ENCODE data around the gene MEGF11.

MEGF11 gene

GRCh38 chr15:65916041-65916663 is 337.4 kb downstream of the MEGF11 start:
- DNase-seq (ENCODE audit: low spot score) = no peak

- no peak for DNase-seq (ENCODE audit: low spot score)
Measured at GRCh38 chr15:65914981-65915925, 338.3 kb downstream of the MEGF11 start.

GRCh38 chr15:65914386-65914785 is 339.2 kb downstream of the MEGF11 start:
- DNase-seq (ENCODE audit: low spot score) = no peak

- DNase-seq (ENCODE audit: low spot score) = no peak
Measured at GRCh38 chr15:65913631-65914199, 339.8 kb downstream of the MEGF11 start.

GRCh38 chr15:65912235-65912634 is 341.3 kb downstream of the MEGF11 start:
- DNase-seq (ENCODE audit: low spot score) = no peak

- DNase-seq (ENCODE audit: low spot score) = no peak
Measured at GRCh38 chr15:65910341-65910740, 343.2 kb downstream of the MEGF11 start.

GRCh38 chr15:65909831-65910230 is 343.7 kb downstream of the MEGF11 start:
- no peak for DNase-seq (ENCODE audit: low spot score)

- DNase-seq (ENCODE audit: low spot score) = no peak
Measured at GRCh38 chr15:65908876-65909275, 344.7 kb downstream of the MEGF11 start.

- no peak for DNase-seq (ENCODE audit: low spot score)
Measured at GRCh38 chr15:65907661-65908060, 345.9 kb downstream of the MEGF11 start.

- DNase-seq (ENCODE audit: low spot score) = no peak
Measured at GRCh38 chr15:65906396-65906795, 347.2 kb downstream of the MEGF11 start.

GRCh38 chr15:65904301-65904700 is 349.2 kb downstream of the MEGF11 start:
- DNase-seq (ENCODE audit: low spot score) = no peak

GRCh38 chr15:65903296-65904073 is 350.1 kb downstream of the MEGF11 start:
- DNase-seq (ENCODE audit: low spot score) = no peak

- DNase-seq (ENCODE audit: low spot score) = no peak
Measured at GRCh38 chr15:65902373-65902772, 351.2 kb downstream of the MEGF11 start.

GRCh38 chr15:65901836-65902235 is 351.7 kb downstream of the MEGF11 start:
- no peak for DNase-seq (ENCODE audit: low spot score)

- no peak for DNase-seq (ENCODE audit: low spot score)
Measured at GRCh38 chr15:65901336-65901735, 352.2 kb downstream of the MEGF11 start.

- DNase-seq (ENCODE audit: low spot score) = no peak
Measured at GRCh38 chr15:65900488-65900887, 353.1 kb downstream of the MEGF11 start.

- no peak for DNase-seq (ENCODE audit: low spot score)
Measured at GRCh38 chr15:65896236-65896635, 357.3 kb downstream of the MEGF11 start.

GRCh38 chr15:65893060-65893459 is 360.5 kb downstream of the MEGF11 start:
- no peak for DNase-seq (ENCODE audit: low spot score)

- no peak for DNase-seq (ENCODE audit: low spot score)
Measured at GRCh38 chr15:65888981-65889380, 364.6 kb downstream of the MEGF11 start.

- DNase-seq (ENCODE audit: low spot score) = no peak
Measured at GRCh38 chr15:65887565-65887964, 366.0 kb downstream of the MEGF11 start.

- no peak for DNase-seq (ENCODE audit: low spot score)
Measured at GRCh38 chr15:65885668-65886218, 367.8 kb downstream of the MEGF11 start.

- DNase-seq (ENCODE audit: low spot score) = no peak
Measured at GRCh38 chr15:65884511-65884910, 369.0 kb downstream of the MEGF11 start.

Data from hematopoietic multipotent progenitor cell treated with erythropoietin and hydrocortisone succinate and interleukin-3 and kit ligand, for 17 days (in vitro differentiated cells).